Neutrophil (primary cell): ENCODE measurements around the gene SLC7A11.

Experiments
- H3K27ac ChIP-seq: fragments of 200-600 bp; sonication (generic); 2 replicates; pipeline ENCODE4 v1.5.1; 2016; ENCODE audit warnings: mild to moderate bottlenecking, moderate library complexity
- H3K27me3 ChIP-seq: fragments of 200-600 bp; sonication (generic); 2 replicates; pipeline ENCODE4 v1.6.0; 2016; ENCODE audit warnings: mild to moderate bottlenecking
- H3K36me3 ChIP-seq: fragments of 200-600 bp; sonication (generic); 2 replicates; pipeline ENCODE4 v1.5.1; 2017
- H3K4me1 ChIP-seq, 2 experiments: fragments of 200-600 bp in 1 of 2; sonication (generic) in 1 of 2; 1 replicate in 1 of 2; 2 replicates in 1 of 2; pipeline versions ENCODE4 v1.5.1 to v1.6.1; 2013 to 2016; ENCODE audit warnings: low read depth in 1 of 2, low read length in 1 of 2, mild to moderate bottlenecking in 1 of 2, moderate library complexity in 1 of 2; ENCODE audit not compliant: control insufficient read depth in 1 of 2, insufficient read depth in 1 of 2
- H3K4me3 ChIP-seq, 2 experiments: fragments of 200-600 bp in 1 of 2; sonication (generic) in 1 of 2; 1 replicate in 1 of 2; 2 replicates in 1 of 2; pipeline ENCODE4 v1.5.1; 2013 to 2016; ENCODE audit warnings: low read depth in 1 of 2, low read length in 1 of 2, mild to moderate bottlenecking in 1 of 2, moderate library complexity in 1 of 2
- H3K9me3 ChIP-seq: fragments of 200-600 bp; sonication (generic); 2 replicates; pipeline ENCODE4 v1.5.1; 2016
- TF ChIP-seq, protein P1 (sequence below): fragments of 200-600 bp; sonication (generic); IDR thresholded peaks from 2 replicates; pipeline ENCODE4 v1.5.1; 2016; ENCODE audit warnings: antibody characterized with exemption

The SLC7A11 gene

DNA sequence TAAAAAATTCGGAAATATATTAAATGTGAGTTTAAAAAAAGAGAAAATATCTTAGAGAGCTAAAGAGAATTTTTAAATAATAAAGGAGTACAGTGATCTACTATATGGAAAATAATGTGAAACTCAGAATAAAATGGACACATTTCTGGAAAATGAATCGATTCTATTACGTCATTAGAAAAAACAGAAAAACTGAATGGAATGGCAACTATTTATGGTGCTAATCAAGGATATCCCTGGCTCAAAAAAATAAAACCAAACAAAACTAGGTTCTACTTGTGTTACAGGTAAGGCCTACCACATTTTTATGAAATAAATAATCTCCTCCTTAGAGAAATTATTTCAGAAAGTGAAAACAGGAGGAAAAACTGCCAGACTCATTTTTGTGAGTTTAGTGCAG lies 5.5 kb upstream of the SLC7A11 start:
- H3K4me1 ChIP-seq, result peaks cover 3 to 4% of the 10 kb centered on the region in 2 experiments
- H3K36me3 ChIP-seq, result no peaks in the 10 kb centered on the region
- no peak overlapping the region for H3K4me3 ChIP-seq
- H3K27me3 ChIP-seq, result no peaks in the 10 kb centered on the region
- H3K9me3 ChIP-seq, result no peaks in the 10 kb centered on the region
- H3K27ac ChIP-seq, result no peak overlapping the region
- TF ChIP-seq, protein P1, sequence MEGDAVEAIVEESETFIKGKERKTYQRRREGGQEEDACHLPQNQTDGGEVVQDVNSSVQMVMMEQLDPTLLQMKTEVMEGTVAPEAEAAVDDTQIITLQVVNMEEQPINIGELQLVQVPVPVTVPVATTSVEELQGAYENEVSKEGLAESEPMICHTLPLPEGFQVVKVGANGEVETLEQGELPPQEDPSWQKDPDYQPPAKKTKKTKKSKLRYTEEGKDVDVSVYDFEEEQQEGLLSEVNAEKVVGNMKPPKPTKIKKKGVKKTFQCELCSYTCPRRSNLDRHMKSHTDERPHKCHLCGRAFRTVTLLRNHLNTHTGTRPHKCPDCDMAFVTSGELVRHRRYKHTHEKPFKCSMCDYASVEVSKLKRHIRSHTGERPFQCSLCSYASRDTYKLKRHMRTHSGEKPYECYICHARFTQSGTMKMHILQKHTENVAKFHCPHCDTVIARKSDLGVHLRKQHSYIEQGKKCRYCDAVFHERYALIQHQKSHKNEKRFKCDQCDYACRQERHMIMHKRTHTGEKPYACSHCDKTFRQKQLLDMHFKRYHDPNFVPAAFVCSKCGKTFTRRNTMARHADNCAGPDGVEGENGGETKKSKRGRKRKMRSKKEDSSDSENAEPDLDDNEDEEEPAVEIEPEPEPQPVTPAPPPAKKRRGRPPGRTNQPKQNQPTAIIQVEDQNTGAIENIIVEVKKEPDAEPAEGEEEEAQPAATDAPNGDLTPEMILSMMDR, result no peak

DNA sequence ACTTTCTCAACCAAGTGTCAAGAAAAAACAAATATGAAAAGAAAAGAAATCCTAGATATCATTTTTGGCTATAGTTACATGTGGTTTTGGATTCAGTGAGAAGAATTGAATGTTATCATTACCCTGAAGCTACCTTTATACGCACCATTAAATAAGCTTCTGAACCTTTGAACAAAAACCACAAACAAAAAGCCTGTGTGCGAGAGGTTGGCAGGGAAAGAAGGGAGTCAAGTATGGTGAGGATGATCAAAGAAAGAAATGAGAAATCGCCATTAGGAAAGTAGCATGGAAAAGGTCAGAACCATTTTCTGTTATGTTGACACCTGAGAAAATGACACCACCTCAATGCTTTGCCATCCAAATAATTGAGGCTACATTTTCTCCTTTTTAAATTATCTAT lies 1.2 kb upstream of the SLC7A11 start:
- H3K4me1 ChIP-seq, result peaks cover 17 to 18% of the 10 kb centered on the region in 2 experiments
- H3K27ac ChIP-seq, result peak overlapping the region; percentile 26
- TF ChIP-seq, protein P1, result no peak
- no peaks in the 10 kb centered on the region for H3K9me3 ChIP-seq
- no peaks in the 10 kb centered on the region for H3K27me3 ChIP-seq
- no peak overlapping the region for H3K4me3 ChIP-seq
- H3K36me3 ChIP-seq, result no peaks in the 10 kb centered on the region

DNA sequence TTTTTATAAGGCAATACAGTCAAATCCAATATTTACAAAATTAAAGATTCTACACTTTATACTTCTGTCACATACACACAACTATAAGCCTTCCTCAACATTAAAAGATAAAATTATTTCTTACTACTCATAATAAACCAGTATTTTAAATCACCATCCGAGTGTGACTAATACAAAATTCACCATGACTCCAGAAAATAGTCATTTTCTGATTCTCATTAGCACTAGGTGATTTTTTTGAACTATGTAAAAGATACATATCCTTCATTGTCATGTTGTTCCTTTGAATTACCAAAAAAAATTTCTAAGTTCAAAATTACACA lies 646 bp upstream of the SLC7A11 start:
- no peaks in the 10 kb centered on the region for H3K9me3 ChIP-seq
- no peaks in the 10 kb centered on the region for H3K36me3 ChIP-seq
- H3K27ac ChIP-seq, result peak overlapping the region; percentile 90
- TF ChIP-seq, protein P1, result no peak
- peaks cover 17 to 18% of the 10 kb centered on the region in 2 experiments for H3K4me1 ChIP-seq
- H3K27me3 ChIP-seq, result no peaks in the 10 kb centered on the region
- H3K4me3 ChIP-seq, result peak overlapping the region; percentile 58 to 60

DNA sequence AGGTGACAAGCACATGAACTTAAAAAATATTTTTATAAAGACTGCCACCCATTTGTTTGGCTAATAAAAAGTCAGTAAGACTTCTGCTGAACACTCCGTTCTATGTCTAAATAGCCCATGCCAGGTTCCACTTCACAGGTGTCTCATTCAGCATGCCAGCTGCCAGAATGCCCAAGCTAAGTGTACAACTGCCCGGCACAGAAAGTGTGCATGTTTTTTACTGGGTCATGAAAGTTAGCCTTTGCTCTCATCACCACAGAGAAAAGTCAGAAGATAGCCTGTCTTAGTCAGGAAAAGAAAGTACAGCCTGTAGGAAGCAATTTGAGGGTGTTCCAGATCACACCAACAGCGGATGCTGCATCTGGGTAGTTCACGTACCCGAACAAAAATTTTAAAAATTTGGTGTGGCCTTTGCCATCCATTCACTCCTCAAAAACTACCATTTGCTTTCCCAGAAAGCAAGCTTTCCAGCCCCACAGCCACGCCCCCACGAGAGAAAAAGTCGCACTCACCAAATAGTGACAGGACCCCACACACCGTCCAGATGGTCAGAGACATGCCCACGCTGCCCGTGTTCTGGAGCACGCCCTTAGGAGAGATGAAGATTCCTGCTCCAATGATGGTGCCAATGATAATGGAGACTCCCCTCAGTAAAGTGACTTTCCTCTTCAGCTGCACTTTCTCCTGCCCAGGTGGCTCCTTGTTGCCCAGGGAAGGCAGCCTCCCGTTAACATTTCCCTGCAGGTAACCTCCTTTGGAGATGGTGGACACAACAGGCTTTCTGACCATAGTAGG lies 671 bp downstream of the SLC7A11 start:
- H3K36me3 ChIP-seq, result no peaks in the 10 kb centered on the region
- peak overlapping the region; percentile 90 for H3K27ac ChIP-seq
- TF ChIP-seq, protein P1, result no peak
- peak overlapping the region; percentile 58 to 60 for H3K4me3 ChIP-seq
- H3K27me3 ChIP-seq, result no peaks in the 10 kb centered on the region
- H3K9me3 ChIP-seq, result no peaks in the 10 kb centered on the region
- H3K4me1 ChIP-seq, result peaks cover 17 to 18% of the 10 kb centered on the region in 2 experiments

DNA sequence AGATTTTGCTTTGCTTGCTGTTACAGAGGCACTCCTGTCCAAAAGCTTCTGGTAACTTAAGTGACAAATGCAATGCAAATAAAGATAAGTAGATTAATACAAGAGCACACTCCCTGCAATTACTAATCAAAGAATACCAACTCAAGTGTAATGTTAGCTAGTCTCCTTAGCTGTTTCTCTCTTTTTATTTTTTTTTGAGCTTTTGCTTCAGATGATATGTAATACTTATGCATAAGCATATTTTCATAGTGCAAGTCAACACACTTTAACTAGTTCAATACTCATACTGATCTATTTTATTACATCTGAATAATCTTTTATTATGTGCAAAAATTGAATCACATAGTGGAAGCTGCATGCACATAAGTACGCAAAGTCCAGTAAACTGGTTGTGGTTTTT lies 2.7 kb downstream of the SLC7A11 start:
- Histone ChIP-seq H3K27ac (no peak overlapping the region), H3K4me1 (peaks cover 17 to 18% of the 10 kb centered on the region in 2 experiments)

More for the DNA sequence above, 2.7 kb downstream of the SLC7A11 start:
- H3K27me3 ChIP-seq, result no peaks in the 10 kb centered on the region
- H3K9me3 ChIP-seq, result no peaks in the 10 kb centered on the region
- H3K4me3 ChIP-seq, result no peak overlapping the region
- TF ChIP-seq, protein P1, result no peak
- H3K36me3 ChIP-seq, result no peaks in the 10 kb centered on the region
